Measurements from ENCODE around the gene HSPA9. TPM values are rescaled to one million over a fixed set of nuclear protein-coding genes. Genes with fewer than 3 reads are reported as not detected.
A peak's percentile ranks its signal among the peaks of the same experiment; 100 is the strongest.

Gene HSPA9
- total and polyA plus RNA-seq, 2 of the 13 experiments (the other 11 are each of a cell fraction or from before 2014, with no cell fraction given): 165 to 478 TPM

DNA sequence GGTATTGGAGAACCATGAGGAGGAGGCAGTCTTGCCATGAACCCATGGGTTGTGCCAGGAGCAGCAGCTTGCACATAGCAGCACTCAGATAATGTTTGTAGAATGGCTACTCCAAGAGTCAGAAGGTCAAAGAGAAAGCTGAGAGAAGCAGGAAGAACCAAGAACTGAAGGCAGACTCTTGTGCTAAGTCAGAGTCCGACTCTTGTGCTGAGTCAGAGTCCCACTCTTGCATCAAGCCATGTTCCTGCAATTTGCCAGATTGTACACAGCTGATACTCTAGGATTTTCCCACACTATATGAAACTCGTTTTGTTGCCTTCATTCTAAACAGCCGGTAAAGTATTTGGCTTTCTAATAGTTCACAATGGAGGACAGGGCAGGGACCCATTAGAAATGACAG lies 26.2 kb upstream of the HSPA9 start:
- FAIRE-seq: no peak
- H3K9me3 ChIP-seq (ENCODE audit: low read length): no peaks in the 10 kb centered on the region
- peaks cover 7% of the 10 kb centered on the region; the same call in 1 of the 2 replicates for H3K4me1 ChIP-seq (ENCODE audit: insufficient read depth, low read length)
- TF ChIP-seq NFIB (CRISPR knock-in tag; IDR thresholded peaks at IDR 0.05; ENCODE audit: borderline replicate concordance) (no peak), RFX1 (IDR thresholded peaks at IDR 0.05) (no peak), NAIF1 (CRISPR knock-in tag; IDR thresholded peaks at IDR 0.05; ENCODE audit: borderline replicate concordance) (no peak), ZNF468 (CRISPR knock-in tag; IDR thresholded peaks at IDR 0.05) (no peak), ZNF788 (CRISPR knock-in tag; IDR thresholded peaks at IDR 0.05; ENCODE audit: borderline replicate concordance) (no peak), MAFF (IDR thresholded peaks at IDR 0.05; ENCODE audit: low read depth, low read length) (peak; percentile 81), MAFG (CRISPR knock-in tag; IDR thresholded peaks at IDR 0.05) (peak; percentile 65; the same call in 1 of the 2 replicates), MAFK (conservative IDR thresholded peaks at IDR 0.05 in 1 of 2, IDR thresholded peaks at IDR 0.05 in 1 of 2; ENCODE audit: low read length in 2 of 2) (peak; percentile 68 to 70)
- TF ChIP-seq, protein P1, sequence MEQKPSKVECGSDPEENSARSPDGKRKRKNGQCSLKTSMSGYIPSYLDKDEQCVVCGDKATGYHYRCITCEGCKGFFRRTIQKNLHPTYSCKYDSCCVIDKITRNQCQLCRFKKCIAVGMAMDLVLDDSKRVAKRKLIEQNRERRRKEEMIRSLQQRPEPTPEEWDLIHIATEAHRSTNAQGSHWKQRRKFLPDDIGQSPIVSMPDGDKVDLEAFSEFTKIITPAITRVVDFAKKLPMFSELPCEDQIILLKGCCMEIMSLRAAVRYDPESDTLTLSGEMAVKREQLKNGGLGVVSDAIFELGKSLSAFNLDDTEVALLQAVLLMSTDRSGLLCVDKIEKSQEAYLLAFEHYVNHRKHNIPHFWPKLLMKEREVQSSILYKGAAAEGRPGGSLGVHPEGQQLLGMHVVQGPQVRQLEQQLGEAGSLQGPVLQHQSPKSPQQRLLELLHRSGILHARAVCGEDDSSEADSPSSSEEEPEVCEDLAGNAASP (CRISPR knock-in tag; IDR thresholded peaks at IDR 0.05; ENCODE audit: borderline replicate concordance): no peak
- TF ChIP-seq, protein P2, sequence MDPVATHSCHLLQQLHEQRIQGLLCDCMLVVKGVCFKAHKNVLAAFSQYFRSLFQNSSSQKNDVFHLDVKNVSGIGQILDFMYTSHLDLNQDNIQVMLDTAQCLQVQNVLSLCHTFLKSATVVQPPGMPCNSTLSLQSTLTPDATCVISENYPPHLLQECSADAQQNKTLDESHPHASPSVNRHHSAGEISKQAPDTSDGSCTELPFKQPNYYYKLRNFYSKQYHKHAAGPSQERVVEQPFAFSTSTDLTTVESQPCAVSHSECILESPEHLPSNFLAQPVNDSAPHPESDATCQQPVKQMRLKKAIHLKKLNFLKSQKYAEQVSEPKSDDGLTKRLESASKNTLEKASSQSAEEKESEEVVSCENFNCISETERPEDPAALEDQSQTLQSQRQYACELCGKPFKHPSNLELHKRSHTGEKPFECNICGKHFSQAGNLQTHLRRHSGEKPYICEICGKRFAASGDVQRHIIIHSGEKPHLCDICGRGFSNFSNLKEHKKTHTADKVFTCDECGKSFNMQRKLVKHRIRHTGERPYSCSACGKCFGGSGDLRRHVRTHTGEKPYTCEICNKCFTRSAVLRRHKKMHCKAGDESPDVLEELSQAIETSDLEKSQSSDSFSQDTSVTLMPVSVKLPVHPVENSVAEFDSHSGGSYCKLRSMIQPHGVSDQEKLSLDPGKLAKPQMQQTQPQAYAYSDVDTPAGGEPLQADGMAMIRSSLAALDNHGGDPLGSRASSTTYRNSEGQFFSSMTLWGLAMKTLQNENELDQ (CRISPR knock-in tag; IDR thresholded peaks at IDR 0.05; ENCODE audit: borderline replicate concordance): no peak
- no peaks in the 10 kb centered on the region; the same call in 1 of the 2 replicates for H4K20me1 ChIP-seq (ENCODE audit: insufficient read depth, low read length)
- H3K79me2 ChIP-seq (ENCODE audit: insufficient read depth, low read length): no peaks in the 10 kb centered on the region
- no peak overlapping the region for H3K9ac ChIP-seq (ENCODE audit: insufficient read depth, low read depth, low read length)
- BruUV-seq (replicated peaks): no TSS peak
- DNase-seq (ENCODE audit: low spot score): no peak
- no peak overlapping the region for H3K27ac ChIP-seq (ENCODE audit: extremely low read length, insufficient read depth, low read length)
- intact Hi-C loops (cut with micrococcal nuclease; ENCODE audit: unreplicated experiment): no loop called here
- no peak overlapping the region for H3K4me2 ChIP-seq (ENCODE audit: low read depth, low read length)
- ChIA-PET CTCF (ENCODE audit: low intra/inter-chr PET ratio, low total read pairs) (no interaction called here), POLR2A (no interaction called here)
- H3K36me3 ChIP-seq (replicated peaks in 1 of 2; ENCODE audit: control insufficient read depth in 1 of 2, insufficient read depth in 2 of 2, low read length in 2 of 2): no peaks in the 10 kb centered on the region
- no peak for ATAC-seq
- in situ Hi-C loops (cut with HindIII; ENCODE audit: extremely low pct_ligation_motif_present, low pct_unique_long_range_greater_than_20kb): no loop called here
- WGBS (ENCODE audit: low lambda C conversion rate): 10% methylated on average over 3 of the region's 3 CpGs
- peaks cover 0 to 31% of the 10 kb centered on the region in 2 experiments; a peak in 1 of 5 replicates for H3K27me3 ChIP-seq (ENCODE audit: control insufficient read depth in 1 of 2, insufficient read depth in 2 of 2, low read length in 2 of 2)
- no peak overlapping the region for H2AFZ ChIP-seq (ENCODE audit: low read length)
- H3K4me3 ChIP-seq (replicated peaks in 1 of 3; ENCODE audit: insufficient read depth in 1 of 3, low read depth in 2 of 3, low read length in 3 of 3): no peak overlapping the region
